Smooth muscle cell (in vitro differentiated cells): Measurements from ENCODE around the gene NPPC. TPM values are rescaled to one million over a fixed set of nuclear protein-coding genes. Genes with fewer than 3 reads are reported as not detected.

ENCODE experiments used
- DNase-seq: peaks from one replicate; lab custom pipeline; 2025; ENCODE audit not compliant: unreplicated experiment; lab: John Stamatoyannopoulos, UW
- H2AFZ ChIP-seq: fragments of 200-600 bp; sonication (generic); 2 replicates; pipeline ENCODE4 v1.6.0; 2016; ENCODE audit warnings: antibody characterized with exemption, low read depth, mild to moderate bottlenecking
- H3F3A ChIP-seq: fragments of 200-600 bp; sonication (generic); 2 replicates; pipeline ENCODE4 v1.6.0; 2017; ENCODE audit warnings: antibody characterized with exemption, low read depth
- H3K27ac ChIP-seq: fragments of 200-600 bp; sonication (generic); 2 replicates; pipeline ENCODE4 v1.5.1; 2016; ENCODE audit warnings: low read depth, mild to moderate bottlenecking
- H3K27me3 ChIP-seq: fragments of 200-600 bp; sonication (generic); 2 replicates; pipeline ENCODE4 v1.6.1; 2016; ENCODE audit warnings: low read depth, mild to moderate bottlenecking
- H3K36me3 ChIP-seq: fragments of 200-600 bp; sonication (generic); 2 replicates; pipeline ENCODE4 v1.5.1; 2016; ENCODE audit warnings: low read depth
- H3K4me1 ChIP-seq: fragments of 200-600 bp; sonication (generic); 2 replicates; pipeline ENCODE4 v1.5.1; 2016; ENCODE audit warnings: low read depth
- H3K4me2 ChIP-seq: fragments of 200-600 bp; sonication (generic); 2 replicates; pipeline ENCODE4 v1.6.0; 2016; ENCODE audit warnings: mild to moderate bottlenecking
- H3K4me3 ChIP-seq: fragments of 200-600 bp; sonication (generic); 2 replicates; pipeline ENCODE4 v1.5.1; 2016; ENCODE audit warnings: mild to moderate bottlenecking
- H3K79me2 ChIP-seq: fragments of 200-600 bp; sonication (generic); 2 replicates; pipeline ENCODE4 v1.6.0; 2016; ENCODE audit warnings: low read depth, mild to moderate bottlenecking
- H3K9ac ChIP-seq: fragments of 200-600 bp; sonication (generic); 2 replicates; pipeline ENCODE4 v1.6.0; 2016; ENCODE audit warnings: low read depth
- H3K9me3 ChIP-seq: fragments of 200-600 bp; sonication (generic); replicated peaks from 2 replicates; pipeline ENCODE4 v1.5.1; 2016; ENCODE audit warnings: low read depth
- H4K20me1 ChIP-seq: fragments of 200-600 bp; sonication (generic); 2 replicates; pipeline ENCODE4 v1.6.0; 2016; ENCODE audit warnings: low read depth
- CTCF ChIP-seq: fragments of 200-600 bp; sonication (generic); IDR thresholded peaks from 2 replicates; pipeline ENCODE4 v1.5.1; 2017; ENCODE audit warnings: borderline replicate concordance, mild to moderate bottlenecking, antibody characterized with exemption; ENCODE audit not compliant: insufficient read depth, poor library complexity, severe bottlenecking
- WGBS: methylation state at CpG from one replicate; pipeline ENCODE4 v1.1.7; 2016; ENCODE audit warnings: low lambda C conversion rate; 5-methylcytosine and 5-hydroxymethylcytosine counted together
- polyA plus RNA-seq: library from polyadenylated mRNA; unstranded; fragments of >200 nt; fragmentation: Nextera tagmentation; extraction: Ambion mirVana; gene quantifications from 2 replicates; pipeline ENCODE4 v1.2.1, GENCODE V29; 2016
- total RNA-seq: library from RNA; depleted of rRNA; stranded (reverse); fragments of >200 nt; gene quantifications from 2 replicates; pipeline ENCODE4 v1.2.3, GENCODE V29; 2014

Gene NPPC
- total and polyA plus RNA-seq, 2 experiments from 2014 or later, result 0.21 TPM; not detected in 1

GRCh38 chr2:231891514-231891905 lies 34.7 kb downstream of the NPPC start:
- Histone ChIP-seq H3K9me3 (no peaks in the 10 kb centered on the region), H3K9ac (no peak overlapping the region), H4K20me1 (no peaks in the 10 kb centered on the region), H3F3A (no peaks in the 10 kb centered on the region), H3K79me2 (no peaks in the 10 kb centered on the region), H3K36me3 (no peaks in the 10 kb centered on the region), H3K27me3 (no peaks in the 10 kb centered on the region), H2AFZ (no peak overlapping the region), H3K4me2 (no peak overlapping the region), H3K4me3 (no peak overlapping the region), H3K27ac (no peak overlapping the region), H3K4me1 (no peaks in the 10 kb centered on the region)
- no peak for TF ChIP-seq CTCF
- whole genome bisulfite sequencing, result 93% methylated on average over 11 of the region's 11 CpGs
- DNase-seq, result no peak

- Histone ChIP-seq H2AFZ (no peak overlapping the region), H3K4me3 (no peak overlapping the region), H3K9ac (no peak overlapping the region), H3K4me1 (no peaks in the 10 kb centered on the region), H3K27me3 (no peaks in the 10 kb centered on the region), H3K27ac (no peak overlapping the region), H3K36me3 (no peaks in the 10 kb centered on the region), H3K79me2 (no peaks in the 10 kb centered on the region), H3K4me2 (no peak overlapping the region), H3K9me3 (no peaks in the 10 kb centered on the region), H4K20me1 (no peaks in the 10 kb centered on the region), H3F3A (no peaks in the 10 kb centered on the region)
- DNase-seq, result no peak
- WGBS, result 88% methylated on average over 11 of the region's 11 CpGs
- no peak for TF ChIP-seq CTCF
These were observed 35.2 kb downstream of the NPPC start for GRCh38 chr2:231890896-231891513.

- no peak overlapping the region for H3K9ac ChIP-seq
- H2AFZ ChIP-seq, result no peak overlapping the region
- WGBS, result 92% methylated on average over 6 of the region's 6 CpGs
- H3K27ac ChIP-seq, result no peak overlapping the region
- H3K4me2 ChIP-seq, result no peak overlapping the region
- no peaks in the 10 kb centered on the region for H3F3A ChIP-seq
- H3K27me3 ChIP-seq, result peaks cover 3% of the 10 kb centered on the region
- no peak for TF ChIP-seq CTCF
- H3K9me3 ChIP-seq, result no peaks in the 10 kb centered on the region
- no peak for DNase-seq
- H4K20me1 ChIP-seq, result no peaks in the 10 kb centered on the region
- no peaks in the 10 kb centered on the region for H3K4me1 ChIP-seq
- H3K79me2 ChIP-seq, result no peaks in the 10 kb centered on the region
- H3K4me3 ChIP-seq, result no peak overlapping the region
- H3K36me3 ChIP-seq, result no peaks in the 10 kb centered on the region
These were observed 38.4 kb downstream of the NPPC start for GRCh38 chr2:231887756-231888155.

- H3K9me3 ChIP-seq, result no peaks in the 10 kb centered on the region
- no peak overlapping the region for H3K9ac ChIP-seq
- H3K4me1 ChIP-seq, result no peaks in the 10 kb centered on the region
- H3K79me2 ChIP-seq, result no peaks in the 10 kb centered on the region
- 84% methylated on average over 3 of the region's 3 CpGs for WGBS
- H3K27me3 ChIP-seq, result peaks cover 3% of the 10 kb centered on the region
- no peak overlapping the region for H3K27ac ChIP-seq
- TF ChIP-seq CTCF, result no peak
- no peak overlapping the region for H3K4me2 ChIP-seq
- no peak for DNase-seq
- no peaks in the 10 kb centered on the region for H3F3A ChIP-seq
- no peak overlapping the region for H3K4me3 ChIP-seq
- H3K36me3 ChIP-seq, result no peaks in the 10 kb centered on the region
- no peaks in the 10 kb centered on the region for H4K20me1 ChIP-seq
- H2AFZ ChIP-seq, result no peak overlapping the region
These were observed 40.0 kb downstream of the NPPC start for GRCh38 chr2:231886071-231886681.
